SK-N-DZ (cell line): Measurements from ENCODE around the gene USP38. TPM values are rescaled to one million over a fixed set of nuclear protein-coding genes. Genes with fewer than 3 reads are reported as not detected.
"Not testable (repeated sequence)": the region's sequence is repeated elsewhere in the genome, so short reads cannot be mapped to it uniquely, and the experiment has no call there.

Experiments used
- DNase-seq: peaks from one replicate; pipeline ENCODE4 v3.0.0-alpha.2; 2015; ENCODE audit warnings: low spot score
- polyA plus RNA-seq, 2 experiments: library from polyadenylated mRNA; depleted of rRNA; stranded (reverse); fragments of >200 nt; gene quantifications; 2 replicates each; pipeline ENCODE4 v1.2.3, GENCODE V29; 2014

USP38 gene
- 7.9 and 11.0 TPM in 2 replicates for polyA plus RNA-seq (2014; cell fraction: cytosol; rRNA removed)
- 5.5 and 6.0 TPM in 2 replicates for polyA plus RNA-seq (2014; cell fraction: nucleus; rRNA removed)

DNA sequence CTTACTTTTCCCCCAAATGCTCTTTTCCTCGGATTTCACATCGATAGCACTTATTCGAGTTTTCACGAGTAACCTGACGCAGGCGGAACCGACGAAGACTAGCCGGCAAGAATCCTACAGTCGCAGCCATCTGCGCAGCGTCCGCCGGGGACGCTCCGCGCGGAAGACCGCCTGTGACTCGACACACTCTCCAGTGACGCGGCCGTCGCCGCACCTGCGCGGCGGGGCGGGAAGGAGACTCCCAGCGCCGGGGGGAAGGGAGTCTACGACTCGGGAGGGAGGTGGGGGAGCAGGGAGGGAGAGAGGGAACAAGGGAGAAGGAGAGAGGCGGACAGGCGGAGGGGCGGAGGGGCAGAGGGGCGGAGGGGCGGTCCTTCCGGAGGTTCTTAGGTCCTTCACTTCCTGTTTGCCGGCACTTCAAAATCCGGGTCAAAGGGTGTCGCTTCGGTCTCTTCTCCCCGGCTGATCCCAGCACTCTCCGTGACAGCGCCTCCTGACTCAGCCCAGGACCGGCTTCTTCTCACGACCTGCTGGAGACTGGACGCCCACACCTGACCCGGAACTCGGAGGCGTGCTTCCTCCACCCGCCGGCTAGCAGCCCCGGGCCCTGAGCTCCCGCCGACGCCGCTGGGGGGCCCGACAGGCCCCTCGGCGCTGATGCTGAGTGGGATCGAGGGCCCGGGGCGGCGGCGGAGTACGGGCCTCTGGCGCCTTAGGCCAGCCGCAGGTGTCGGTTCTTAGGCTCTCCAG, at the start of gene USP38:
USP38 (plus strand) TSS at position 415 of the 750 bp plus-strand sequence. CDS start 534 bp downstream, outside the sequence.
- peak; percentile 93 for DNase-seq

DNA sequence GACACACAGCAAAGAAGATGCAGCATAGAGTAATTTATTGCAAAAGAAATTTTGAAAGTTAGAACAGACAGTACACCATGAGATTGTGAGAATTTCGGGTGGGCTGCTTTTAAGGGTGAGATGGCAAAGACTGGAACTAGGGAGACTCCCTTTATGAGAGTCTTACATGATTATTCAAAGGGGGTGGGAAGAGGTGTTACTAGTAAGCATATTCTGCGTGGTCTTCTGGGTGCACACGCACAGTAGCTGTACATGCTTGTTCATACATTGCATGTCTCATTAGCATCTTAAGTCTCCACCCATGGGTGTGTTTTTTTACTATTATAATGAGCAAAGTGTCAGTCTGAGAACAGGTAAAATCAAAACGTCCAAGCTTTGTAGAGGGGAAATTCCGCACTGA, 49.4 kb upstream of the USP38 start:
- DNase-seq, result no peak

GRCh38 chr4:143140696-143141095, 44.0 kb upstream of the USP38 start:
- no peak for DNase-seq

- DNase-seq, result peak; percentile 33
Measured at GRCh38 chr4:143148521-143148920, 36.2 kb upstream of the USP38 start.

- DNase-seq, result no peak
Measured at GRCh38 chr4:143156853-143157252, 27.9 kb upstream of the USP38 start.

DNA sequence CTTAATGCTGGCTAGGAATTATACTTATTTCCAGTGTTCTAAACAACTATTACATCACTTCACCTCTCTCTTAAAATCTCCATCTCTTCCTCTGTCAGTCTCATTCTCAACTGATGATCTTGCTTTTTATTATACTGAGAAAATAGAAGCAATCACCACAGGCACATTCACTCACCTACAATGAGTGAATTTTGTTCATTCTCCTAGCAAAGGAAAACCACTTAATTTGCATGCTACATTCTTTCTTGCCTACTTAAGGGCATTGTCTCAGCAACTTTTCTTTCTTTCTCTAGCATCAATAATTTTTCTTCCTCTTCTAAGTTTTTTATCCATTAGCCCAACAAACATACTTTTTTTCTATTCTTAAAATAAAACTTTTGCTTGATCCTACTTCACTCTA, 21.1 kb upstream of the USP38 start:
- no peak for DNase-seq

DNA sequence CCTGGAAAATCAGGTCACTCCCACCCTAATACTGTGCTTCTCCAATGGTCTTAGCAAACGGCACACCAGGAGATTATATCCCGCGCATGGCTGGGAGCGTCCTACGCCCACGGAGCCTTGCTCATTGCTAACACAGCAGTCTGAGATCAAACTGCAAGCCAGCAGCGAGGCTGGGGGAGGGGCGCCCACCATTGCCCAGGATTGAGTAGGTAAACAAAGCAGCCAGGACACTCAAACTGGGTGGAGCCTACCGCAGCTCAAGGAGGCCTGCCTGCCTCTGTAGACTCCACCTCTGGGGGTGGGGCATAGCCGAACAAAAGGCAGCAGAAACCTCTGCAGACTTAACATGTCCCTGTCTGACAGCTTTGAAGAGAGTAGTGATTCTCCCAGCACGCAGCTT, 18.0 kb upstream of the USP38 start:
- DNase-seq, result not testable (repeated sequence)

DNA sequence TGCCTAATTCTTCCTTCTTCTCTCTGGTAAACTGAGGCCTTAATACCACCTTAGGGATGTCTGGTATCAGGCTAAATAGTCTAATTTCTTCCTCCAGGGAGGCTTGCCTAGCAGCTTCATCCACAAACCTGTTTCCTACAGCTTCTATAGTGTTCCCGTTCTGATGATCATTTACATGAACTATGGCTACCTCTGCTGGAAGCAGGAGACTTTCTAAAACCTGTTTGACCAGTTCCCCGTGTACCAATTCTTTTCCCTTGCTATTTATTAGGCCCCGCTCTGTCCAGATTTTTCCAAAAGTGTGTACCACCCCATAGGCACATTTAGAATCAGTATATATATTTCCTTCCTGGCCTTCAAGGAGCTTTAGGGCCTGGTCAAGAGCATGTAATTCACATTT, 5.8 kb upstream of the USP38 start:
- no peak for DNase-seq

- no peak for DNase-seq
Measured at GRCh38 chr4:143183513-143184216, 1.1 kb upstream of the USP38 start.

DNA sequence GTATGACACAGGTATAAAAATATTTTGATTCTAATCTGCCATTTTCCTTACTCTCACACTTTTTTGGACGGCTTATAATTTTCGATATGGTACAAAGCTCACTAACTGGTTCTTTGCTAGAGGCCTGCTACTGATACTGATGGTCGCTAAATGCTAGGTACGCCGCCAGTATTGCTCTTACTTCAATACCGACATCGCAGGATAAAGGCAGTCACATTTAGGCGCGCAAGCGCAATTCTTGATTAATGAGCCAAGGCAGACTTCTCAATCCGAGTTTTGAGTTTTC, 557 bp upstream of the USP38 start:
- no peak for DNase-seq

GRCh38 chr4:143185253-143186107, 763 bp downstream of the USP38 start:
- no peak for DNase-seq

DNA sequence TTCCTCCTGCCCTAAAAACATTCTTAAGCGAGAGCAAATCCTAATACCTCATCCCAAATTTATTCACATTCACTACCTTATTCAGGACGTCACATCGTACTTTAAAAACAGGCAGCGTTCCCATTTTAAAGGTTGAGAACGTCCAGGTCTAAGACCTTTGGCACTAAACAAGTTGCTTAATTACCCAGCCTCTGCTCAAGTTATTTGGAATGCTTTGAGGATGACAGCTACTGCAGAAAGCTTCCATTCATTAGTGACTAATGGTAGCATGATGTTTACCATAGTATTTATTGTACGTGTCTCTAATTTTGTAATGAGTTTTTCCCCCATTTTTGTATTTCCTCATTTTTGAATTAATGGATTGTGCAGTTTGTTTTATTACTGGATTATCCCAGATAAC, 1.5 kb downstream of the USP38 start:
- DNase-seq, result no peak

- DNase-seq, result no peak
Measured at GRCh38 chr4:143186649-143187048, 1.9 kb downstream of the USP38 start.

DNA sequence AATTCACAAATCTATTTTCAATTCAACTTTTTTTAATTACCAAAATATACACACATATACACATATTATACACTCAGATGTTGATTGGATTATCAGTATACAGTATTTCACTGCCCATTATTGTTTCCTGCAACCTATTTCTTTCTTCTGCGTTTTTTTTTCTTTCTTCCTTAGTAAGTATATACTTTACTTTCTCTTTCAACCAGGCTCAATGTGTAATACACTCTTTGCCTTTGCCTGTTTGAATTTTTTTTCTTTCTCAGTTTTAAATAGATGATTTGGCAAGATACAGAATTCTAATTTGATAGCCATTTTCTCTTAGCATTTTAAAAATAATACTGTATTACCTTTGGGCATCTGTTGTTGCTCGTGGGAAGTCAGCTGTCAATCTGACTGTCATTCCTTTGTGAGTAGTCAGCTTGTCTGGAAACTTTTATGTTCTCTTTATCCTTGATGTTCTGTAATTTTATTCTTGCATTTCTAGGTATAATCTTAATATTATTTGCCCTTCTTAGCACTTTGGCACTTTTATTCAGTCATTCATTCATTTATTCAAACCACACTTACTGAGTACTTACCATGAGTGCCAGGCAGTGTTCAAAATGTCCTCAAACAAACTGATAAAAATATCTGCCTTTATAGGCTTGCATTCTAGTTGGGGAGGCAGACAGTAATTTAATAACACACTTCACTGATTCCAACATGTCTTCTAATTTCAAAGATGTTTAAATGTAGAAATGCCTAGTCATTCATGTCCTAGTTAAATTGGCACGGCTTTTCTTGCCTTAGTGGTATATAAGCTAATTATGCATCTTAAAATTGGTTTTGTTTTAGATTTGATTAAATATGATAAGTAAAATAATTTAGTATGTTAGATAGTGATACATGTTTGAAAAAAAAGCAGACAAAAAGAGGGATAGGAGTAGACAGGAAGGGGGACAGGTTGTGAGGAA, 3.7 kb downstream of the USP38 start:
- no peak for DNase-seq

DNA sequence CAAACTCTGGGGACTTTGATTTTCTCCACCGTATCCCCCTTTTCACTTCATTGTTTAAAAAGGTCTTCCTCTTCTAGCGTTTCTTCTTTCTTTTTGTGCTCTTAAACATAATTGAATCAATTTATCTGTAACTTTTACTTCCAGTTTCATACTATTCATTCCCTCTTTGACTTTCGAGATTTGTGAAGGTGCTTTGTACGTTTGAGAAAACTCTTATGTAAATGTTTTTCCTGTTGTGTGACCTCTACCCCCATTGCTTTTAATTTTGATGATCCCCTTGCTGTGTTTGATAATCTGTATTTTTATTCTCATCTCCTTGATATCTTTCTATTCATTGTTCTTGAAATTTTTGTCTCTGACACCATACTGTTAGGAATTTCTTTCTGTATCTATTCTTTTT, 4.8 kb downstream of the USP38 start:
- no peak for DNase-seq

- no peak for DNase-seq
Measured at GRCh38 chr4:143195581-143195980, 10.9 kb downstream of the USP38 start.

DNA sequence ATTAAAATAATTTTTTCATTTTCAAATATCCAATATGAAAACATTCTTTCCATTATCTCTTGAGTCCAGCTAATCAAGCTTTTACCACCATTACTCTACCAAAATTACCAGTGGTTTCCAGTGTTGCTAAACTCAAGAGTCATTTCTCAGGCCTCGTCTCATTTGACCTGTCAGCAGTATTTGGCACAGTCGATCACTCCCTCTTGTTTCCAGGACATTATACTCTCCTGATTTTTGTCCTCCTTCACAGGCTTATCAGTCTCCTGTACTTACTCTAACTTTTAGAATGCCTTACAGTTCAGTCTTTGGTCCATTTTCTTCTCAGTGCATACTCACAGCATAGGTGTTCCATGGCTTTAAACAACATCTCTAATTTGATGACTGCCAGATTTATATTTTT, 11.6 kb downstream of the USP38 start:
- DNase-seq, result no peak

GRCh38 chr4:143199503-143199902, 14.8 kb downstream of the USP38 start:
- no peak for DNase-seq

DNA sequence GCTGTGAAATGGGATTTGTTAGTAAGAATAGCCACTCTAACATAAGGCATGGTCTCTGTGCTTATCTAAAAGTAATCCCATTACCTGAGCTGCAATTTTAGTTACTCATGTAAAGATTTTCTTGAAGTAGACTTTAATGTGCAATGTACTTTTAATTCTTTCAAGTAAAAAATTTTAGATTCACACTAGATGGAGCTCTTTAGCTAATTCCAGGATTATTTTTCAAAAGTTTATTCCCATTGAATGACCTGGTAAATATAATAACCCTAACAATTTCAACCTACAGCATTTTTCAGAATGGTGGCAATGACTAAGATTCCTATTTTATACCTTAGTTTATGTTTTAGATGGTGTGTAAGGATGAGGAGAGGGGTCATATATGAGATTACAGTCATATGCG, 18.1 kb downstream of the USP38 start:
- no peak for DNase-seq

GRCh38 chr4:143203577-143203976, 18.9 kb downstream of the USP38 start:
- DNase-seq, result no peak

DNA sequence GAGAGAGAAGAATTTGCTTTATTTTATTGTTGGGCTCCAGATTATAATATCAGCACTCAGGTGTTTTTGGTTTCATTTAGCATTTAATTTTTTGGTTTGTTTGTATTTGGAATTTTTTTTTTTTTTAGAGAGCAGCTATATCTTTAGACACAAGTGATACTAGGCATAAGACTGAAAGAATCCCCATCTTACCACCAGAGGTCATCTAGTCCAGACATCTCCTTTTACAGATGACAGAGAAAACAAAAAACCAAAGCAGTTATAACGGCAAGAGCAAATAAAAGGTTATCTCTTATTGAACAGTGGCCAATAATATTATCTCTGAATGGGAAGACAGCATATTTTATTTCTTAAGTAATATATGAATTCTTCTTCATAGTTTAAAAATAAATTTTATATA, 22.8 kb downstream of the USP38 start:
- no peak for DNase-seq
